ENCODE measurements around the gene NCOA1.
"Not testable (repeated sequence)": the region's sequence is repeated elsewhere in the genome, so short reads cannot be mapped to it uniquely, and the experiment has no call there.

The NCOA1 gene

GRCh38 chr2:24490690-24491541 is at the start of gene NCOA1:
Gene NCOA1 (plus strand): TSS chr2:24491254. CDS start chr2:24658678, 167,424 bp downstream.
- DNase-seq (ENCODE audit: low read depth in 1 of 2, low spot score in 1 of 2): peak; percentile 80 to 83

DNA sequence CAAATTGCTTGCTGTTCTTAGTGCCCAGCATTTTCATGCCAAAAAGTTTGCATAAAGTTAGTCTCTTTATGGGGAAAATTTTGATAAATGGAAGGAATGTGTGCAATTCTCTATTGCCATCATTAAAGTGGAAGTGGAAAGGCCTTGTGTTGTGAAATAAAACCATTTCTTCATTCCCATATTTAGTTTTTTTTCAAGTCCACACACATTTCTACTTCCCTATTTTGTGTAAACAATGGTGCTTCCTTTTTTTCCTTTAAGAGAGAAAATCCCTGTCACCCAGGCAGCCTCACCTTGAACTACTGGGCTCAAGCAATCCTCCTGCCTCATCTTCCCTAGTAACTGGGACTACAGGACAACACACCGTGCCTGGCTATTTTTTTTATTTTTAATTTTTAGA is 42.3 kb upstream of the NCOA1 start:
- DNase-seq (ENCODE audit: low read depth in 1 of 2, low spot score in 1 of 2): no peak

- DNase-seq (ENCODE audit: low read depth in 1 of 2, low spot score in 1 of 2): no peak
Measured at GRCh38 chr2:24449344-24449743, 41.7 kb upstream of the NCOA1 start.

DNA sequence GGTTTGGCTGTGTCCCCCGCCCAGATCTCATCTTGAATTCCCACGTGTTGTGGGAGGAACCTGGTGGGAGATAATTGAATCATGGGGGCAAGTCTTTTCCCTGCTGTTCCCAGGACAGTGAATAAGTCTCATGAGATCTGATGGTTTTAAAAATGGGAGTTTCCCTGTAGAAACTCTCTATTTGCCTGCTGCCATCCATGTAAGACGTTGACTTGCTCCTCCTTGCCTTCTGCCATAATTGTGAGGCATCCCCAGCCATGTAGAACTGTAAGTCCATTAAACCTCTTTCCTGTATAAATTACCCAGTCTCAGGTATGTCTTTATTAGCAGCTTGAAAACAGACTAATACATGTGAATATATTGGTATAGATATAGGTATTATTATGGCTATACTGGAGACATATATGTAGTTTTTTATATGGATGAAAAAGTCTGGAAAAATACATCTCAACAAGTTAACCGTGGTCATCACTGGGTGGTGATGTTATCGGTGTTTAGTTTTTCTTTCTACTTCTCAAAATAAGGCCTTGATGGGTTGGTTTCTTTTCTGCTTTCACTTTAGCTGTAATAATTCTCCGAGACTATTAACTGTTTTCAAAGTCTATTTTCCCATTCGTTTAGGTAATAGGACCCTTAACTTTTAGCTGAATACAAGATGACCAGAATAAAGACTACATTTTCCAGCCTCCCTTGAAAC is 39.1 kb upstream of the NCOA1 start:
- DNase-seq (ENCODE audit: low read depth in 1 of 2, low spot score in 1 of 2): no peak

DNA sequence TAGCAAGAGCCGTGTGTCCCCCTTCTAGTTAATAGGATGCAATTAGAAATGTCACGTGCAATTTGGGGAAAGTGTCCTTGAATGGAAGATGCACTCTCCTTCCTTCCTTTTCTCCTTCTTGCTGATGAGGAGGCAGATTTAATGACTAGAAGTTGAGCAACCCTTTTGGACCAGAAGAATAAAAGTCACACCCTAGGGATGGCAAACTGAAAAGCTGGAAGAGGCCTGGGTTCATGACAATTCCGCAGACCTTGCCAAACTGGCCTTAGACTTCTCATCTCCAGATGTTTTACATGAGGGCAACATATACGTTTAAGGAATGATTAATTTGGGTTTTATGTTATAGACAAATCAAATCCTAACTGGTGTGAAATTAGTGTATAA is 38.6 kb upstream of the NCOA1 start:
- no peak for DNase-seq (ENCODE audit: low read depth in 1 of 2, low spot score in 1 of 2)

DNA sequence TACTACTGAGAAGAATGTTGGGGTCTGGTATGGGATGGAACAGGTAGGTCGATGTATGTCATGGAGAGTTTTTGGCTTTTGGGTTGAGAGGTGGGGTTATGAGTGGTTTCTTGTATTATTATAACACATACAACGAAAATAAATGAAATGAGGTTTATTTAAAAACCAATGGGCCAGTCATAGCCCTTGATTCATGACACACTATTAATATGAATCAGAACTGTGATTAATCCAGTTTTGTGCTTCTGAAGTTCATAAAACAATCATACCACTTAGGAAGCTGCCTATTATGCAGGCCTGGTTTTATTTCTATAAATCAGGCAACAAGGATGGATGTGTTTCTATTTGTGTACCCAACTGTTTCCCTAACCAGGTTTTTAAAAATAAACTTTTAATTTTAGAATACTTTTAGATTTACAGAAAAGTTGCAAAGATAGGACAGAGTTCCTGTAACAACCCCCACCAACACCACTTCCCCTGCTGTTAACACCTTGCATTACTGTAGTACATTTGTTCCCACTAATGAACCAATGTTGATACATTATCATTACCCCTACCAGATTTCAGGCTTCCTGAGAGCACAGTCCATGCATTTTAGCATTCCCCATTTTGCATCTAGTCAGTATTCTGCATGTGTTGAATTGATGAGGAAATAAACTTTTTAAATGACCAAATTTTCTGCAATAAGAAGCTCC is 37.5 kb upstream of the NCOA1 start:
- no peak for DNase-seq (ENCODE audit: low read depth in 1 of 2, low spot score in 1 of 2)

DNA sequence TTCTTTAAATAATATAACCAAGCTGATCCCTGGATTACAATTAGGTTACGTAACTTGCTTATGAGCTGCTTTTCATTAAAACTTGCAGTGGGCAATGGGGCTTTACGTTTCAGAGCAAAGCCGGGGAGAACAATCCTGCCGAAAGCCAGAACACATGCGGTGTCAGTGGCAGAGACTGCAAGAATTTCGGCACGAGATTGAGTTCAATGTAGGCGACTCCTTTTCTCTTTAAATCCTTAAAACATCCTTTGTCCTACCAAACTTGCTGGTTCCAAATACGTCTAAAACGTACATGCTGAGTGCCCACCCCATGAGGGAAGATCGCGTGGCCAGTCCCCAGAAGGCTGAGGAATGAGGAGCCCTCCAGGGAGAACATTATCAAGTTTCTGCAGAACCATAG is 36.8 kb upstream of the NCOA1 start:
- DNase-seq (ENCODE audit: low read depth in 1 of 2, low spot score in 1 of 2): no peak

GRCh38 chr2:24456599-24457556 is 34.2 kb upstream of the NCOA1 start:
- DNase-seq (ENCODE audit: low read depth in 1 of 2, low spot score in 1 of 2): no peak

DNA sequence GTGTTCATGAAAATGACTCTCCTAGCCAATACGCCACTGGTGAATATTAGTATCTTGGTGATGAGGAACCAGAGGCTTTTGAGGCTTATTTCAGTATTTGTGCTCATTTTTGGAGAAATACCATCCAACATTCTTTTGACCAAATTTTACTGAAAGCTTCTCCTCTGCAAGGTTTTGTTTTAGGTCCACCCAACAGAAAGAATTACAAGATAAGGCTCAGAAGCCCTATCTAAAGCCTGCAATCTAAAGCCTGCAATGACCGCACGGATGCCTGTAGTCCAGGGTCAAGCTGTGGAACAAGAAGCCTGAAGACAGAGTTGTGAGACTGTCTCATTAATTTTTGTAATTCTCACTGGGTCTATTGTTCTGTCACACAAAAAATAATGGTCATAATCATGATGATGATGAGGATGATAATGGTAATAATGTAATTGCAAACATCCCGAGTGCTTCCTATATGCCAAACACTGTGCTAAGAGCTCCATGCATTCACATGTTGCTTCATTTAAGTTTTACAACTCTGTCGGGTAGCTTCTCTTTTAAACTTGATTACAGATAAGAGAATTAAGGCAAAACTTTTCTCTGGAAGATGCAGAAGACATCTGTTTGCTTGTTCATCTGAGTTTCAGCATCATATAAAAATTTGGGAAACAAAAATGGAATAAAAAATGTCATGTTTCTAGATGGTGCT is 33.2 kb upstream of the NCOA1 start:
- no peak for DNase-seq (ENCODE audit: low read depth in 1 of 2, low spot score in 1 of 2)

DNA sequence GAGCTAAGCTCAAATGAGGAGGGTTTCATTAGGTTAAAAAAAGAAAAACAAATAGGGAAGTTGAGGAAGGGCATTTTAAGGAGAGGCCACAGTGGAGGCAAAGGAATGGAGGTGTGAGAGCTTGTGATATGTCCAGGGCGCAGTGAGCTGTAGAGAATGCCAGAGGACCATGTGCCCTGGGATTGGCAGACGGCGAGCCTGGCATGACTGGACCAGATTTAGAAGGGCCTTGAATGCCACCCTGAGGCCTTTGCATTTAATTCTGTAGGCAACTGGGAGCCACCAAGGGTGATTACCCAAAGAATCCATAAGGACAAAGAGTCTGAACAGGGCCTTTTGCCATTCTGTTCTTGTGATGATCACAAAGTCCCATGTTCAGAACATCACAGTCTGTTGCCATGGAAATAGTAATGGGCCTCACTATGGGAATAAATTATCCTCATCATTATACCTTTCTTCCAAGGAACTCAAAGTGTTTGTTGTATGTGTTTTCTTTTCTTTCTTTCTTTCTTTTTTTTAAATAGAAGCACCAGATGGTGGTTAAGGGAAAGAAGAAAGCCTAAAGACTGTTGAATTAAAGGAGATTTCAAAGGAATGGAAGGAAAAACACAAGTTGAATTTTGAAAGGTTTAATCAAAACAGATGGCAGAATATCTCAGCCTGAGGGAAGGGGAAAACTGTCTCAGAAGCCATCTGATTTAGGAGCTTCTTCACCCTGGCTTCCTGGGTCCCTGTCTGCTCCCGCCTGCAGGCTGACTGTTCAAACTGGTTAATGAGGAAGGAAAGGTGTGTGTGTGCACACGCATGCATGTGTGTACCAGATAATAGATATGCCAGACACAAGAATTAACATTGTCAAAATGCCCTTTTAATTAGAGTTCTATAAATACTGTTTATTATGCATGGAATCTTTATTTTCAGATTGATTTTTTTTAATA is 31.6 kb upstream of the NCOA1 start:
- no peak for DNase-seq (ENCODE audit: low read depth in 1 of 2, low spot score in 1 of 2)

GRCh38 chr2:24461685-24462084 is 29.4 kb upstream of the NCOA1 start:
- no peak for DNase-seq (ENCODE audit: low read depth in 1 of 2, low spot score in 1 of 2)

DNA sequence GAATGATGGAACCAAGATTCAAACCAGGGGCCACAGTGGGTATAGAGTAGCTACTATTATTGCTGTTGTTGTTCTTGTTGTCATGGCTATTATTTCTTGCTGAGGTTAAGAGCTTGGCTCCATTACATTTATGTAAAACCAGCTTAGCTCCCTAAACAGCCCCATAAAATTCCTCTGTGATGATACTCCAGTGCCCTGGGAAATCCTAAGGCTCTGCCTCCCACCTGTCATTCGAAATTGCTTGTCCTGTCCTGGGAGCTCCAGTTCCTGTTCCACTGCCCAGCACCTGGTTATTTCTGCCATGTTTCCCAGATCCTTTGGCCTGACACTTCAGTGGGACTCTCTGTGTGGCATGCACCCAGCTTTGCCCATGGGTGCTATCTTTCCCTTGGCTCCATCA is 27.8 kb upstream of the NCOA1 start:
- no peak for DNase-seq (ENCODE audit: low read depth in 1 of 2, low spot score in 1 of 2)

DNA sequence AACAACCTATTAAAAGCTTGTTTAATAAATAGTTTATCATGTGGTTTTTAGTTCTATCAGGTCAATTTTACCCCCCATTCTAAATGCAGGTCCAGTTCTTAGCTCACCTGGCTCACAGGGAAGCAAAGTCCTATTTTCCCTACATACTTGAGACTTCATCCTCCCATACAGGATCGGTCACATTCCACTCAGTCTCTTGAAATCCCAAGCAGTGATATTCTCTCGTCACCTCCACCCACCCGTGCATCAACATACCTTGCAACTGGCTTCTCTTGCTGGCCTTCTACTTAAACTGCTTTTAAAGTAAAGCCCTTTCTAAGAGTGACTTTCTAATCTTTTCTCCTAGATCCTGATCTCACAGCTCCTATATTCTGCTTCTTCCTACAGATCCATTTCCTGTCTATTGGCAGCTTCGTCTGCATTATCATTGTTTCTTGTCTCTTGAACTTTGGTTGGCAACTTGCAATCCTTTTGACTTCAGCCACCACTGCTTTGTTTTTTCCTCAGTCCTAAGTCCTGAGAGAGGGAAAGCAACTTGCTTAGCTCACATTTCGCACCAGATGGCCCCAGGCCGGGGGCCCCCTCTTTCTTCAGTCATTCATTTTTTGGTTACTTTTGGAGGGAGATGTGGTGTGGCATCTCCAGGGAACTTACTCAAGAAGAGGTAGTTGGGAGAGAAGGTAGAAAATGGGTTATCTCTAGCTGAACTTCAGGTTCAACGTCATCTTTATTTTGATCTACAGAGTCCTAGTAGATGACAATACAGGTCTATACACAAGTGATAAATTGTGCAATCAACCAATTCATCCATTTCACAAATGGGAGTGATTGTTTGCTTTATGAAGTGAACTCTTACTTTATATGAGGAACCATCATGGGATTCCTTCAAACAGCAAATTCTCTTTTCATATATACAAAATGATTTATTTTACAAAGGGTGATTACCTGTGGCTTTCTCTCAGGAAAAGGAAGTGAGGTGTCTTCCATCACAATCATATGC is 23.9 kb upstream of the NCOA1 start:
- no peak for DNase-seq (ENCODE audit: low read depth in 1 of 2, low spot score in 1 of 2)

DNA sequence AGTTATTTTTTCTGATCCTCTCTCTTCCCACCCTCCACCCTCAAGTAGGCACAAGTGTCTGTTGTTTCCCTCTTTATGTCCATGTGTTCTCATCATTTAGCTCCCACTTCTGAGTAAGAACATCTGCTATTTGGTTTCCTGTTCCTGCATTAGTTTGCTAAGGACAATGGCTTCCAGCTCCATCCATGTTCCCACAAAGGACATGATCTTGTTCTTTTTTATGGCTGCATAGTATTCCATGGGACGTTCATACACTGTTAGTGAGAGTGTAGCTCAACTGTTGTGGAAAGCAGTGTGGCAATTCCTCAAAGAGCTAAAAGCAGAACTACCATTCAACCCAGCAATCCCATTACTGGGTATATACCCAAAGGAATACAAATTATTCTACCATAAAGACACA is 22.6 kb upstream of the NCOA1 start:
- DNase-seq (ENCODE audit: low read depth in 1 of 2, low spot score in 1 of 2): not testable (repeated sequence)

DNA sequence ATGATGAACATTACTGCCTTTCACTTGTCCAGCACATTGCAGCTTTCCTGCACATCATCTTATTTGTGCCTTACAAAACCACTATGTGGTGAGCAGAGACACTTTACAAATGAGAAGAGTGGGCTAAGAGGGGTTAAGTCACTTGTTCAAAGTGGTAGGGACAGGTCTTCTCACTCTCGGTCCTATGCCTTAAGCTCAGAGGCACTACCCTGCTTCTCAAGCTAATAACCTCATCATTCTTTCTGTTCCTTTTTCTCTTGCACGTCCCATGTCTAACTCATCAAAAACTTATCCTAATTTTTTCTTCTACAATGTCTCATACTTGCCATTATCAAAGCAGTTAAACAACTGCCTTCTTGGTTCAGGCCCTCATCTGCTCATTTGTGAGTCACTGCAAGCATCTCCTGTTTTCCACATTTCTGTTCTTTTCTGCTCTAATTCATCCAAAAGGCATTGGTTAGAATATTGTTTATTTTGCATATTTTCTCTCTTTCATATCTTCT is 21.9 kb upstream of the NCOA1 start:
- DNase-seq (ENCODE audit: low read depth in 1 of 2, low spot score in 1 of 2): no peak

- DNase-seq (ENCODE audit: low read depth in 1 of 2, low spot score in 1 of 2): no peak
Measured at GRCh38 chr2:24471662-24472061, 19.4 kb upstream of the NCOA1 start.

DNA sequence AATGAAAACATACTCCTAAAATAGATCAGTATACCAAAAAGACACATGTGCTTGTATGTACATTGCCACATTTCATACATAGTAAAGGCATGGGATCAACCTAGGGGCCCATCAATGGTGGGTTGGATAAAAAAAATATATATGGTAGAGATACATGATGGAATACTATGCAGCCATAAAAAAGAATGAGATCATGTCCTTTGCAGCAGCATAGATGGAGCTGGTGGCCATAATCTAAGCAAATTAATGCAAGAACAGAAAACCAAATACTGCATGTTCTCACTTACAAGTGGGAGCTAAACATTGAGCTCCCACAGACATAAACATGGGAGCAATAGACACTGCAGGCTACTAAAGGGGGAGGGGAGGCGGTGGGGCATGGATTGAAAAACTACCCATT is 18.6 kb upstream of the NCOA1 start:
- no peak for DNase-seq (ENCODE audit: low read depth in 1 of 2, low spot score in 1 of 2)

DNA sequence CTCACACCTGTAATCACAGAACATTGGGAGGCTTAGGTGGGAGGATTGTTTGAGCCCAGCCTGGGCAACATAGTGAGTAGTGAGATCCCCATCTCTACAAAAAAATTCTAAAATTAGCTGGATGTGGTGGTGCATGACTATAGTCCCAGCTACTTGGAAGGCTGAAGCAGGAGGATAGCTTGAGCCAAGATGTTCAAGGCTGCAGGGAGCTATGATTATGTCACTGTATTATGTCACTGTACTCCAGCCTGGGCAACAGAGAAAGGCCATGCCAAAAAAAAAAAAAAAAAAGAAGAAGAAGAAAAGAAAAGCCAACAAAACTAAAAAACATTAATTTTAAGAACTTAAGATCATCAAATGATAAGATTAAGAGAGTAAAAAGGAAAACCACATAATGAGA is 17.4 kb upstream of the NCOA1 start:
- no peak for DNase-seq (ENCODE audit: low read depth in 1 of 2, low spot score in 1 of 2)
